ENCODE data around the gene TUBGCP6. TPM values are rescaled to one million over a fixed set of nuclear protein-coding genes. Genes with fewer than 3 reads are reported as not detected.
A peak's percentile ranks its signal among the peaks of the same experiment; 100 is the strongest.

The TUBGCP6 gene
- total RNA-seq, 1 donor from 2014 or later, result 54.4 TPM

GRCh38 chr22:50196256-50196655 is 48.6 kb downstream of the TUBGCP6 start:
- no peak for DNase-seq (ENCODE audit: low read depth, low spot score)
- Mint-ChIP-seq H3K27me3 (ENCODE audit: low read depth) (no peaks in the 10 kb centered on the region), H3K9me3 (no peaks in the 10 kb centered on the region), H3K4me1 (peaks cover 3% of the 10 kb centered on the region), H3K36me3 (ENCODE audit: low read depth) (no peaks in the 10 kb centered on the region), H3K27ac (ENCODE audit: unreplicated experiment) (no peak overlapping the region), H3K4me3 (no peak overlapping the region)
- no peak for TF ChIP-seq CTCF (conservative IDR thresholded peaks at IDR 0.05)

- H3K4me3 Mint-ChIP-seq, result no peak overlapping the region
- no peaks in the 10 kb centered on the region for H3K36me3 Mint-ChIP-seq (ENCODE audit: low read depth)
- no peak for TF ChIP-seq CTCF (conservative IDR thresholded peaks at IDR 0.05)
- H3K4me1 Mint-ChIP-seq, result peaks cover 5% of the 10 kb centered on the region
- DNase-seq (ENCODE audit: low read depth, low spot score), result no peak
- no peaks in the 10 kb centered on the region for H3K27me3 Mint-ChIP-seq (ENCODE audit: low read depth)
- H3K9me3 Mint-ChIP-seq, result no peaks in the 10 kb centered on the region
- no peak overlapping the region for H3K27ac Mint-ChIP-seq (ENCODE audit: unreplicated experiment)
Measured at GRCh38 chr22:50194037-50194805, 50.6 kb downstream of the TUBGCP6 start.

GRCh38 chr22:50193621-50194020 is 51.2 kb downstream of the TUBGCP6 start:
- H3K4me3 Mint-ChIP-seq, result no peak overlapping the region
- H3K27me3 Mint-ChIP-seq (ENCODE audit: low read depth), result no peaks in the 10 kb centered on the region
- no peak for TF ChIP-seq CTCF (conservative IDR thresholded peaks at IDR 0.05)
- no peaks in the 10 kb centered on the region for H3K36me3 Mint-ChIP-seq (ENCODE audit: low read depth)
- DNase-seq (ENCODE audit: low read depth, low spot score), result no peak
- peaks cover 5% of the 10 kb centered on the region for H3K4me1 Mint-ChIP-seq
- no peak overlapping the region for H3K27ac Mint-ChIP-seq (ENCODE audit: unreplicated experiment)
- no peaks in the 10 kb centered on the region for H3K9me3 Mint-ChIP-seq

GRCh38 chr22:50192436-50193204 is 52.2 kb downstream of the TUBGCP6 start:
- H3K27me3 Mint-ChIP-seq (ENCODE audit: low read depth), result no peaks in the 10 kb centered on the region
- no peaks in the 10 kb centered on the region for H3K9me3 Mint-ChIP-seq
- H3K4me3 Mint-ChIP-seq, result no peak overlapping the region
- no peak for DNase-seq (ENCODE audit: low read depth, low spot score)
- no peak overlapping the region for H3K27ac Mint-ChIP-seq (ENCODE audit: unreplicated experiment)
- peaks cover 5% of the 10 kb centered on the region for H3K4me1 Mint-ChIP-seq
- no peak for TF ChIP-seq CTCF (conservative IDR thresholded peaks at IDR 0.05)
- H3K36me3 Mint-ChIP-seq (ENCODE audit: low read depth), result no peaks in the 10 kb centered on the region

DNA sequence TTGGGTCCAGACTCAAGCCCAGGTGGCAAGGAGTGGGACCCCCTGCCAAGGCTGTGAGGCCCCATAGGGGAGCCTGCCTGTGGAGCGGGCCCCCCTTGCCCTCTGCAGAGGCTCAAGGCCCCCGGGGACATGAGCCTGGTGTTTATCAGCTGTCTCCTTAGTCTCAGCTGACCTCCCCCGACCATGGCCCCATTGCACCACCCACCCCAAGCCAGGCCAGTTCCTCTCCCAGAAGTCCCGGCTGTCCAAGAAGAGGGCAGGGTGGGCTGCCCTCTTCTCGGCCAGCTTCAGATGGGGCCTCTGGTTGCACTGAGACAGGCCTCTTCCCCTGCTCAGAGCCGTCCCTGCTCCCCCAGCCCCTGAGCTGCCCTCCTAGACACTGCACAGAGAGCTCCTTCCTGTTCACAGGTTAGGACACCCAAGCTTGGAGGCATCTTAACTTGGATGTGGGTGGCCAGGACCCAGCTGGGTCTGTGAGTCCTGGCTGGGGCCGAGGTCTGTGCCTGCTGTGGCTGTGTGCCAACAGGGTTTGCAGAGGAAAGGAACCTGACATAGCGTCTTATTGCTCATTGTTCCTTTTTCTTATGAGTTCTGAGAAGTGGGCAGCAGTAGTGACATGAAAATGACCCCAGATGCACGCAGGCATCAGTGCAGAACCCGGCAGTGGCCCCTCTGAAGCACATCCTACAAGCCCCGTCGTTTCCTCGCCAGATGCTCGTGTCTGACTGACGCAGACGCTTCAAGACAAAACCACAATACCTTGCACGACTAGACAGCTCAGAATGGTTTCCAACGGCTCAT is 53.7 kb downstream of the TUBGCP6 start:
- H3K9me3 Mint-ChIP-seq, result no peaks in the 10 kb centered on the region
- TF ChIP-seq CTCF (conservative IDR thresholded peaks at IDR 0.05), result no peak
- no peak for DNase-seq (ENCODE audit: low read depth, low spot score)
- peaks cover 9% of the 10 kb centered on the region for H3K4me1 Mint-ChIP-seq
- H3K36me3 Mint-ChIP-seq (ENCODE audit: low read depth), result no peaks in the 10 kb centered on the region
- H3K27ac Mint-ChIP-seq (ENCODE audit: unreplicated experiment), result no peak overlapping the region
- H3K4me3 Mint-ChIP-seq, result peak overlapping the region; percentile 65
- H3K27me3 Mint-ChIP-seq (ENCODE audit: low read depth), result no peaks in the 10 kb centered on the region
